AG10803 (cell line): ENCODE results near the gene MFAP3.

Source experiments
- DNase-seq: peaks from one replicate; pipeline ENCODE4 v3.0.0; 2010; ENCODE audit warnings: low read depth
- H3K4me3 ChIP-seq: 2 replicates; pipeline ENCODE4 v1.5.1; 2011; ENCODE audit warnings: mild to moderate bottlenecking, low read length, control low read depth
- CTCF ChIP-seq: conservative IDR thresholded peaks from 2 replicates; pipeline ENCODE4 v1.5.1; 2011; ENCODE audit warnings: mild to moderate bottlenecking, low read length, control low read depth, inconsistent platforms

MFAP3 gene

GRCh38 chr5:154038707-154039457 lies at the start of gene MFAP3, which contains the start of gene FAM114A2:
Gene MFAP3, plus strand, starts transcription at chr5:154038967. Its CDS starts 10,756 bp downstream, at chr5:154049723.
Gene FAM114A2, minus strand, starts transcription at chr5:154038910. Its CDS starts 3,957 bp downstream, at chr5:154034953.
- peak within 1 kb of the TSS; percentile 94 for H3K4me3 ChIP-seq
- TF ChIP-seq CTCF, result no peak
- DNase-seq, result peak; percentile 79

GRCh38 chr5:153991168-153991567 lies 47.6 kb upstream of the MFAP3 start:
- DNase-seq, result no peak
- TF ChIP-seq CTCF, result no peak
- H3K4me3 ChIP-seq, result no peak overlapping the region

GRCh38 chr5:153998010-153998409 lies 40.8 kb upstream of the MFAP3 start:
- no peak overlapping the region for H3K4me3 ChIP-seq
- no peak for DNase-seq
- no peak for TF ChIP-seq CTCF

- TF ChIP-seq CTCF, result no peak
- H3K4me3 ChIP-seq, result no peak overlapping the region
- DNase-seq, result no peak
Measured at GRCh38 chr5:153998768-153999167, 40.0 kb upstream of the MFAP3 start.

- DNase-seq, result no peak
- TF ChIP-seq CTCF, result no peak
- no peak overlapping the region for H3K4me3 ChIP-seq
Measured at GRCh38 chr5:153999995-154000394, 38.8 kb upstream of the MFAP3 start.

GRCh38 chr5:154000703-154001102 lies 38.1 kb upstream of the MFAP3 start:
- DNase-seq, result no peak
- TF ChIP-seq CTCF, result no peak
- no peak overlapping the region for H3K4me3 ChIP-seq

GRCh38 chr5:154002093-154002492 lies 36.7 kb upstream of the MFAP3 start:
- DNase-seq, result peak; percentile 45
- TF ChIP-seq CTCF, result no peak
- H3K4me3 ChIP-seq, result no peak overlapping the region
